Globus pallidus (tissue), 1 donor: ENCODE data around the gene RIN1.
"Not testable (repeated sequence)": the region's sequence is repeated elsewhere in the genome, so short reads cannot be mapped to it uniquely, and the experiment has no call there.

Source experiments
- DNase-seq: peaks from one replicate; pipeline ENCODE4 v3.0.0-alpha.2; 2015; ENCODE audit warnings: low spot score

Gene RIN1

GRCh38 chr11:66318600-66318970, 17.6 kb downstream of the RIN1 start:
- DNase-seq: no peak

GRCh38 chr11:66317723-66318599, 18.3 kb downstream of the RIN1 start:
- DNase-seq: no peak

GRCh38 chr11:66317322-66317722, 18.9 kb downstream of the RIN1 start:
- DNase-seq: no peak

- no peak for DNase-seq
Measured at GRCh38 chr11:66316849-66317251, 19.4 kb downstream of the RIN1 start, which contains the start of gene CD248. Gene CD248 (minus strand): TSS chr11:66317044. CDS start chr11:66317027, 17 bp downstream.

- no peak for DNase-seq
Measured at GRCh38 chr11:66315921-66316811, 20.1 kb downstream of the RIN1 start.

- no peak for DNase-seq
Measured at GRCh38 chr11:66315498-66315885, 20.7 kb downstream of the RIN1 start.

- no peak for DNase-seq
Measured at GRCh38 chr11:66314561-66315497, 21.4 kb downstream of the RIN1 start.

GRCh38 chr11:66314186-66314501, 22.1 kb downstream of the RIN1 start:
- DNase-seq: no peak

- DNase-seq: no peak
Measured at GRCh38 chr11:66313321-66314185, 22.7 kb downstream of the RIN1 start.

- DNase-seq: peak; percentile 93
Measured at GRCh38 chr11:66312549-66313320, 23.5 kb downstream of the RIN1 start.

GRCh38 chr11:66311965-66312548, 24.2 kb downstream of the RIN1 start:
- DNase-seq: peak; percentile 88

- DNase-seq: no peak
Measured at GRCh38 chr11:66311470-66311964, 24.7 kb downstream of the RIN1 start.

GRCh38 chr11:66310803-66311440, 25.3 kb downstream of the RIN1 start:
- DNase-seq: not testable (repeated sequence)

GRCh38 chr11:66310324-66310723, 25.9 kb downstream of the RIN1 start:
- DNase-seq: no peak

- DNase-seq: no peak
Measured at GRCh38 chr11:66309475-66309874, 26.8 kb downstream of the RIN1 start.

- no peak for DNase-seq
Measured at GRCh38 chr11:66302656-66303055, 33.6 kb downstream of the RIN1 start.

GRCh38 chr11:66299186-66299585, 37.0 kb downstream of the RIN1 start:
- no peak for DNase-seq

- DNase-seq: no peak
Measured at GRCh38 chr11:66297610-66298009, 38.6 kb downstream of the RIN1 start.
